Hepatocyte (in vitro differentiated cells): ENCODE results near the gene BRCA1.
"Not testable (repeated sequence)": the region's sequence is repeated elsewhere in the genome, so short reads cannot be mapped to it uniquely, and the experiment has no call there.

Experiments
- EZH2 ChIP-seq: fragments of 200-600 bp; sonication (generic); IDR thresholded peaks from 2 replicates; pipeline ENCODE4 v1.6.1; 2016; ENCODE audit warnings: antibody characterized with exemption, mild to moderate bottlenecking, borderline replicate concordance
- TF ChIP-seq, protein P1 (sequence below): fragments of 200-600 bp; sonication (generic); IDR thresholded peaks from 2 replicates; pipeline ENCODE4 v1.5.1; 2016; ENCODE audit warnings: antibody characterized with exemption, mild to moderate bottlenecking; ENCODE audit not compliant: poor library complexity

DNA sequence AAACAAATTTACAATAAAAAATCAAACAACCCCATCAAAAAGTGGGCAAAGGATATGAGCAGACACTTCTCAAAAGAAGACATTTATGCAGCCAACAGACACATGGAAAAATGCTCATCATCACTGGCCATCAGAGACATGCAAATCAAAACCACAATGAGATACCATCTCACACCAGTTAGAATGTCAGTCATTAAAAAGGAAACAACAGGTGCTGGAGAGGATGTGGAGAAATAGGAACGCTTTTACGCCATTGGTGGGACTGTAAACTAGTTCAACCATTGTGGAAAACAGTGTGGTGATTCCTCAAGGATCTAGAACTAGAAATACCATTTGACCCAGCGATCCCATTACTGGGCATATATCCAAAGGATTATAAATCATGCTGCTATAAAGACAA, 11.4 kb upstream of the BRCA1 start:
- TF ChIP-seq, protein P1, sequence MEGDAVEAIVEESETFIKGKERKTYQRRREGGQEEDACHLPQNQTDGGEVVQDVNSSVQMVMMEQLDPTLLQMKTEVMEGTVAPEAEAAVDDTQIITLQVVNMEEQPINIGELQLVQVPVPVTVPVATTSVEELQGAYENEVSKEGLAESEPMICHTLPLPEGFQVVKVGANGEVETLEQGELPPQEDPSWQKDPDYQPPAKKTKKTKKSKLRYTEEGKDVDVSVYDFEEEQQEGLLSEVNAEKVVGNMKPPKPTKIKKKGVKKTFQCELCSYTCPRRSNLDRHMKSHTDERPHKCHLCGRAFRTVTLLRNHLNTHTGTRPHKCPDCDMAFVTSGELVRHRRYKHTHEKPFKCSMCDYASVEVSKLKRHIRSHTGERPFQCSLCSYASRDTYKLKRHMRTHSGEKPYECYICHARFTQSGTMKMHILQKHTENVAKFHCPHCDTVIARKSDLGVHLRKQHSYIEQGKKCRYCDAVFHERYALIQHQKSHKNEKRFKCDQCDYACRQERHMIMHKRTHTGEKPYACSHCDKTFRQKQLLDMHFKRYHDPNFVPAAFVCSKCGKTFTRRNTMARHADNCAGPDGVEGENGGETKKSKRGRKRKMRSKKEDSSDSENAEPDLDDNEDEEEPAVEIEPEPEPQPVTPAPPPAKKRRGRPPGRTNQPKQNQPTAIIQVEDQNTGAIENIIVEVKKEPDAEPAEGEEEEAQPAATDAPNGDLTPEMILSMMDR: not testable (repeated sequence)
- TF ChIP-seq EZH2: not testable (repeated sequence)
